Urinary bladder (tissue), 4 donors: ENCODE data around the gene GADL1. TPM values are rescaled to one million over a fixed set of nuclear protein-coding genes. Genes with fewer than 3 reads are reported as not detected.

Experiments used
- DNase-seq: peaks from one replicate; pipeline ENCODE4 v3.0.0-alpha.2; 2015; ENCODE audit errors: extremely low spot score
- H3K27ac ChIP-seq: one replicate; pipeline ENCODE4 v1.5.1; 2013; ENCODE audit warnings: low read depth, mild to moderate bottlenecking, moderate library complexity
- H3K36me3 ChIP-seq: one replicate; pipeline ENCODE4 v1.6.1; 2013; ENCODE audit warnings: mild to moderate bottlenecking, moderate library complexity; ENCODE audit not compliant: insufficient read depth
- H3K4me1 ChIP-seq: one replicate; pipeline ENCODE4 v1.6.1; 2013; ENCODE audit warnings: mild to moderate bottlenecking, moderate library complexity; ENCODE audit not compliant: insufficient read depth
- H3K4me3 ChIP-seq: one replicate; pipeline ENCODE4 v1.5.1; 2013; ENCODE audit warnings: low read depth, low read length
- WGBS: extraction: QIAGEN DNeasy Blood & Tissue Kit; methylation state at CpG from one replicate; pipeline ENCODE4 v1.1.7; 2013; 5-methylcytosine and 5-hydroxymethylcytosine counted together
- polyA plus RNA-seq: library from polyadenylated mRNA; stranded (reverse); fragments of 200-250 nt; gene quantifications from one replicate; pipeline ENCODE4 v1.2.3, GENCODE V29; 2013
- total RNA-seq: library from RNA; depleted of rRNA; stranded (reverse); fragments of >200 nt; gene quantifications from one replicate; pipeline ENCODE4 v1.2.3, GENCODE V29; 2014
- donor health status: healthy with polysubstance abuse.
- donor health status: healthy.

GADL1 gene
- total and polyA plus RNA-seq, 2 donors: 2.3 TPM; not detected in 1

- Histone ChIP-seq H3K27ac (no peak overlapping the region), H3K4me1 (no peaks in the 10 kb centered on the region), H3K36me3 (no peaks in the 10 kb centered on the region), H3K4me3 (no peak overlapping the region)
- DNase-seq: no peak
- 77% methylated on average over 7 of the region's 7 CpGs for WGBS
Observed at GRCh38 chr3:30710017-30710416, 184.4 kb downstream of the GADL1 start.

GRCh38 chr3:30708472-30708871 is 186.0 kb downstream of the GADL1 start:
- no peak overlapping the region for H3K4me3 ChIP-seq
- no peaks in the 10 kb centered on the region for H3K4me1 ChIP-seq
- H3K36me3 ChIP-seq: no peaks in the 10 kb centered on the region
- no peak for DNase-seq
- no peak overlapping the region for H3K27ac ChIP-seq

DNA sequence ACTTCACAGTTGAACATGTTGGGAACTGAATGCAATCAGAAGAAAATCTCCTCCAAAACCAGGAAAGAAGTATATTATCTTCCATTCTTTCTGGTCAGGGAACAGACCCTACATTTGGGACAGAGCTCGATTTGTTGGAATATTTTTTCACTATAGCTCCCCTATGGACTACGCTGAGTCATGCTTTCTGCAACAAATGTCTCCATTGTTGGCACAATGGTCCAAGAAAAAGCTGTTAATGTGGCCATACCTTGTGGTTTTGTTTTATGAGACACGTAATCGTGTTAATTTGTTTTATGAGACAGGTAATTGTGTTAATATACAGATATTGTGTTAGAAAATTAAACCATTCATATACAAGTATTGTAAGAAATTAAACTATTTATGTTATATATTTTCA is 186.6 kb downstream of the GADL1 start:
- 96% methylated on average over 4 of the region's 4 CpGs for WGBS
- H3K4me1 ChIP-seq: no peaks in the 10 kb centered on the region
- no peak overlapping the region for H3K4me3 ChIP-seq
- no peak for DNase-seq
- H3K27ac ChIP-seq: no peak overlapping the region
- no peaks in the 10 kb centered on the region for H3K36me3 ChIP-seq

DNA sequence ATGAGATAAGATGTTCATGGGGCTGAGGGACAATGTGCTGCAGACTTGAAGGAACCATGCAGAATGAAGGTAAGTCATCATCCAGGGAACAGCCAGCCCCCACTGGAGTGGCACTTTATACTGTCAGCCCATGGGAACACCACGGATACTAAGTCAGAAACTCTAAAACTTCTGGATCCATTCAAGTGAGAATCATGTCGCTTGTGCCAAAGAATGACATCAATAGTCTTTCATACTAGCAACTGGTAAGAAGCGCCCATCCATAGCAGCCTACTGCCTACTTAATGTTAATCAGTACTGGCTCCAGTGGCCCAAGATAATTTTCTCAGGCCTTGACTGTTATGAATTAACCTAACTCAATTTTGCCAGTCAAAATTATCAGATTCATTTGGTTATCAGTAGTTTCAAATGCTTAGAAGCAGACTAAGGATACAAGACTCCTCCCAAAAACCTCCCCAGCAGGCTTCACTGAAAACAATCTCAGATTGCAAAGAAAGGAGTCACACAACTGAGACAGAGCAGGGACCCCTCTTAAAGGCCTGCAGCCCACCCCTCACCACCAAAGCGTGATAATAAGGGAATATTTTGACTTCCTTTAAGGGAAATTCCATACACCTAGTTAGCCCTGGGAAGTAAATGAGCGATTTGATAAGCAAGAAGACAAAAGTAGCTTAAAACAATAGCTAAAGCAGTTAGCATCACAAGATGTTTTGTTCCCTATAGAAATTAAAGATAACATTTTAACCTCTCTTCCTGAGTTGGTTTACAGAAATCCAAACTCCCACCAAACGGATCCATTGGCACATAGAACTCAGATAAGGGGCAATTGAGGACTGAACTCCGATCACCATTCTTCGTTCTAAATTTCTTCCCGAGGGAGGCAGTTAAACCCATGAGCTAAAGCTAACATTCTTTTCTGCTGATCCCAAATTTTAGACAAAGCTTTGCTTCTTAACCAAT is 189.2 kb downstream of the GADL1 start:
- no peaks in the 10 kb centered on the region for H3K4me1 ChIP-seq
- no peak overlapping the region for H3K4me3 ChIP-seq
- DNase-seq: no peak
- no peak overlapping the region for H3K27ac ChIP-seq
- WGBS: 84% methylated on average over 9 of the region's 9 CpGs
- H3K36me3 ChIP-seq: no peaks in the 10 kb centered on the region

DNA sequence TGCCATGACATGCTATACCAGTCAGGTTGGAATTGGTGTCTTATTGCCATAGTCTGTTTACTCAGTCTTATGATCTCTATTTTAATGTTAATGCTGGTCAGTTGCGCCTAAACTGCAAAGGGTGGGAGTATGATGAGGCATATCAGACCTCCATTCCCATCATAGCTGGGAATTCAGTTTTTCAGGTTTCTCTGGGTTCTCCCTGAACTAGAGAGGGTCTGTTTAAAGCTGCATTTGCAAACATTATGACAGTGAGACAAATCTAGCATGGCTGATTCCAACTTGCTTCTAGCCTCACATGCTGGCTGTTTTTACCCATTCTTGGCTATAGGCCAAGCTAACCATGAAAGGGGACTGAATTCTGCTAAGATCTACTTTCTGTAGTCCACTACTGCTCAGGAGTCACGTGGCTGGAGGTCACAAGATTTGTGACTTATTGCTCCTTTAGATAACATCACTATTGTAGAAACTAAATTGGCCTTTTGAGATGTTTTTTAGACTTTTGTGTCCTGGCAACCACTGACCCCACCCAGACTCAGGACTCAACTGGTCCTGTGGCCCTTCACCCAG is 191.5 kb downstream of the GADL1 start:
- Histone ChIP-seq H3K4me1 (peaks cover 2% of the 10 kb centered on the region), H3K27ac (no peak overlapping the region), H3K4me3 (no peak overlapping the region), H3K36me3 (no peaks in the 10 kb centered on the region)
- no peak for DNase-seq
- WGBS: 65% methylated on average over 2 of the region's 2 CpGs

DNA sequence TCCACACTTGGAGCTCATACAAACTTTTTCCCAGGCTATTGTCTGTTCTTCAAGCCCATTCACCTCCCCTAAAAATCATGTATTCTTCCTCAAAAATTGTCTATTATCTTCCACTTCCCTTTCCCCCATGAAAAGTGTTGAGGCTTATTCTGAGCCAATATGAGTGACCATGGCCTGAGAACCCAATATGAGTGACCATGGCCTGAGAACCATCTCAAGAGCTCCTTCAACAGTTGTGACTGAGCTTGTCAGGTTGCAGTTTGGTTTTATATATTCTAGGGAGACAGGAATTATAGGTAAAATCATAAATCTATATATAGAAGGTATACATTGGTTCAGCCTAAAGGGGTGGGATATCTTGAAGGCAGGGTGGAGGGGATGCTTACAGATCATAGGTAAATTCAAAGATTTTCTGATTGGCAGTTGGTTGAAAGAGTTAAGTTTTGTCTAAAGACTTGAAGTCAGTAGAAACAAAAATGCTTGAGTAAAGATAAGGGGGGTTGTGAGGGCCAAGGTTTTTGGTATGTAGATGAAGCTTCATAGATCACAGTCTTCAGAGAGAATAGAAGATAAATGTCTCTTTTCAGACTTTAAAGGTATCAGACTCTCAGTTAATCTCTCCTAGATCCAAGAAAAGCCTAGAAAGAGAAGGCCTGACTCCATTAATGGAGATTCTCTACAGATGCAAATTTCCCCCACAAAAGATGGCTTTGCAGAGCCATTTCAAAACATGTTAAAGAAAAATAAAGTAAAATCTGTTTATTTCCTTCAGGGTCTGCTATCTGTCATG is 192.2 kb downstream of the GADL1 start:
- H3K4me1 ChIP-seq: peaks cover 2% of the 10 kb centered on the region

GRCh38 chr3:30700702-30701321 is 193.6 kb downstream of the GADL1 start:
- DNase-seq: no peak
- no peaks in the 10 kb centered on the region for H3K36me3 ChIP-seq
- H3K4me3 ChIP-seq: no peak overlapping the region
- no peak overlapping the region for H3K27ac ChIP-seq
- peaks cover 2% of the 10 kb centered on the region for H3K4me1 ChIP-seq
- WGBS: 91% methylated on average over 3 of the region's 3 CpGs

More for the DNA sequence above, 192.2 kb downstream of the GADL1 start:
- no peaks in the 10 kb centered on the region for H3K36me3 ChIP-seq
- no peak overlapping the region for H3K4me3 ChIP-seq
- DNase-seq: no peak
- no peak overlapping the region for H3K27ac ChIP-seq

DNA sequence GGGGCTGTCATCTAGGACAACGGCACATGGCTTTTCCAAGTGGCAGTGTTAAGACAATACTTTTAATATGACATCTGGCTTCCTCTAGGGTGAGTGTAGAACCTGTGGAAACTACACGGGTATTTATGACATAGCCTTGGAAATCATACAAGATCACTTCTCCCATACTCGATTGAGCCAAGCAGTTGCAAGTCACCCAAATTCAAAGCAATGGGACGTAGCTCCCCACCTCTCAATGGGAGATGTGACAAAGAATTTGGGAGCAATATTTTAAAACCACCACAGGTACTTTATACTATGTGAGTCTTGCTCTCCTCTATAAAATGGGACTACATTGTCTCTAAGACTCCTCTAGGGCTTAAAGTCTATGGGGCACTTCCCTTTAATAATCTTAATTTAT is 194.5 kb downstream of the GADL1 start:
- no peak for DNase-seq
- H3K4me1 ChIP-seq: peaks cover 2% of the 10 kb centered on the region
- H3K27ac ChIP-seq: no peak overlapping the region
- 92% methylated on average over 4 of the region's 4 CpGs for WGBS
- no peak overlapping the region for H3K4me3 ChIP-seq
- no peaks in the 10 kb centered on the region for H3K36me3 ChIP-seq

- Histone ChIP-seq H3K27ac (no peak overlapping the region), H3K36me3 (no peaks in the 10 kb centered on the region), H3K4me3 (no peak overlapping the region), H3K4me1 (peaks cover 2% of the 10 kb centered on the region)
- no peak for DNase-seq
- WGBS: 72% methylated on average over 2 of the region's 2 CpGs
Observed at GRCh38 chr3:30698549-30698948, 195.9 kb downstream of the GADL1 start.

DNA sequence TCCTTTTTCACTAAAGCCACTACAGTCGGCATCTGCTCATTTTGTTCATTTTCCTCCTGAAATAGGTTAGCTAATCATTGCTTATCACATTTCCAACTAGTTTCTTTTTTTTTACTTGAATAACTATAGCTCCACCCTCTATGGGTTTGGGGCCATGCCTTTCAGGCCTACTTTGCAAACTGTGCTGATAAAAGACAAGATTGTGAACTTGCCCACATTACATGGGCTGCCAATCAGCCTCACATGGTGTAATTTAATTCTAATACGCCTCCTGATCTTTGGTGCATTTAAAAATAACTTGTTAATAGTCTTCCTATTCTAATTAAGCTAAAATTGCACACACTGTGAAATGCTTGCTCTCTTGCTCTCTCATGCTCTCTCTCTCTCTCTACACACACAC is 197.6 kb downstream of the GADL1 start:
- Histone ChIP-seq H3K27ac (no peak overlapping the region), H3K4me3 (no peak overlapping the region), H3K4me1 (peaks cover 2% of the 10 kb centered on the region), H3K36me3 (no peaks in the 10 kb centered on the region)
- no peak for DNase-seq
- WGBS: 89% methylated on average over 2 of the region's 2 CpGs

- H3K4me3 ChIP-seq: no peak overlapping the region
- DNase-seq: no peak
- no peak overlapping the region for H3K27ac ChIP-seq
- no peaks in the 10 kb centered on the region for H3K36me3 ChIP-seq
- peaks cover 2% of the 10 kb centered on the region for H3K4me1 ChIP-seq
- WGBS: 36% methylated on average over 3 of the region's 3 CpGs
Observed at GRCh38 chr3:30696403-30696819, 198.1 kb downstream of the GADL1 start.

DNA sequence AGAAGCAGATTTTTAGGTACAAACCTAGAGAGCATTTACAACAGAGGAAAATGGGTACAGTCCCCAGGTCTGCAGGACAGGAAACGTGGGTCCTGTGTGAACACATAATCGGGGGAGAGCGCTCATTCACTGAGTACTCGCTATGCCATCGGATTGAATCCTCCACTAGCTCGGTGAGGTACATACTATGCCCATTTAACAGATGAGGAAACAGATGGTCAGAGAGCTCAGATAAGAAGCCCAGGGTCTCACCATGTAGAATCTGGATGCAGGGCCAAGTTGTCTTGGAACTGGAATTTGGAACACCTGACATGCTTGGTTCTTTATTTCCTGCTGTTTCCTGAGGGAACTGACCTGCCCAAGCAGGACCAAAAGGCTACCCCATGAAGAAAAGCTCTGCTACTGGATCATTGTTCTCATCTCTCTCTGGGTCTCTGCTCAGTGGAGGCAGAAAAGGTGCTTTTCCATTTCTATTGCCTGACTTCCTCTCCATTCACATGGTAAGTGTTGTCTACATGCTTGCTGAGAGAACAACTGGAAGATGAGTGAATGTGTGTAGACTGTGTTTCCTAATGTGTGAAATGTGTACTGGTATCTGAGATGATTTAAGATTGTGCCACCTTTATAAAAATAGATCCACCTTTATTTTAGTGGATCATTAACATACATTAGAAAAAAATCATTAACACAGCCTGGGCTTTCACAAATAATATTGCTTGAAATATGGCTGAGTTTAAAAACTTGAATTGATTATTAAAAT is 199.0 kb downstream of the GADL1 start:
- no peak for DNase-seq
- peaks cover 2% of the 10 kb centered on the region for H3K4me1 ChIP-seq
- H3K27ac ChIP-seq: no peak overlapping the region
- 92% methylated on average over 6 of the region's 6 CpGs for whole genome bisulfite sequencing
- H3K4me3 ChIP-seq: no peak overlapping the region
- no peaks in the 10 kb centered on the region for H3K36me3 ChIP-seq

GRCh38 chr3:30694668-30695067 is 199.8 kb downstream of the GADL1 start:
- Histone ChIP-seq H3K4me3 (no peak overlapping the region), H3K27ac (no peak overlapping the region), H3K36me3 (no peaks in the 10 kb centered on the region), H3K4me1 (peaks cover 2% of the 10 kb centered on the region)
- 93% methylated on average over 3 of the region's 3 CpGs for WGBS
- no peak for DNase-seq
